ENCODE measurements around the gene SLC13A4. TPM values are rescaled to one million over a fixed set of nuclear protein-coding genes. Genes with fewer than 3 reads are reported as not detected.

The SLC13A4 gene
- polyA plus RNA-seq, 1 experiment, result 0.04 TPM

DNA sequence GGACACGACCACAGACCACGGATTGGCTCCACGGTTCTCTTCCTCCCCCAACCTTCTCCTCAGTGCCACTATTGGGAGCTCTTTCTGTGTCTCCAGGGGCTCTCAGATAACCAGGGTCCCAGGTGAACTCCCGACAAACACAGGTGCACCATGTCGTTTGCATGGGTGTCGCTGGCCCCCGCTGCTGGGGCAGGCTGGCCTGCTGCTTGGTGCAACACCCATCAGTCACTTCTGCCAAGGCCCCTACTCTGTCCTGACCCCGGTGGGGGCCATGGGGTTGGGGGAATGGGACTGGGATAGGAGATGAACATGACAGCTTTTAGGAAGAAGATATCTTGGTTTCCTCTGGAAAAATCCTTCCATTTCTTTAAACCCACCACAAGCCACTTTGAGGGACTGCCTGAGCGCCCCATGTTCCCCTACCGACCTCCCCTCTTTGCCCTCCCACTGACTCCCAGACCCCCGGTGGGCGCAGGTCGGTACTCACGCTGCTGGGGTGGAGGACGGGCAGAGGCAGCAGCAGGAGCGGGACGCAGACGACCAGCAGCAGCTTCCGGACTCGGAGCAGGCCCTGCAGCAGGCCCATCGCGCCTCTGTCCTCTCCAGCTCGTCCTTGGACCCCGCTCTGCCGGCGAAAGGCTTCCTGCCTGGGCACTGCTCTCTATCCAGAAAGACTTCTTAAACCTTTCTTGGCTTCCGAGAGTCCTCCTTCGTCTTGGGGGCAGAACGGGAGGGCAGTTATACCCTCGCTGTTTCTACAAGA is 894 bp downstream of the SLC13A4 start:
- TF ChIP-seq, protein P1, sequence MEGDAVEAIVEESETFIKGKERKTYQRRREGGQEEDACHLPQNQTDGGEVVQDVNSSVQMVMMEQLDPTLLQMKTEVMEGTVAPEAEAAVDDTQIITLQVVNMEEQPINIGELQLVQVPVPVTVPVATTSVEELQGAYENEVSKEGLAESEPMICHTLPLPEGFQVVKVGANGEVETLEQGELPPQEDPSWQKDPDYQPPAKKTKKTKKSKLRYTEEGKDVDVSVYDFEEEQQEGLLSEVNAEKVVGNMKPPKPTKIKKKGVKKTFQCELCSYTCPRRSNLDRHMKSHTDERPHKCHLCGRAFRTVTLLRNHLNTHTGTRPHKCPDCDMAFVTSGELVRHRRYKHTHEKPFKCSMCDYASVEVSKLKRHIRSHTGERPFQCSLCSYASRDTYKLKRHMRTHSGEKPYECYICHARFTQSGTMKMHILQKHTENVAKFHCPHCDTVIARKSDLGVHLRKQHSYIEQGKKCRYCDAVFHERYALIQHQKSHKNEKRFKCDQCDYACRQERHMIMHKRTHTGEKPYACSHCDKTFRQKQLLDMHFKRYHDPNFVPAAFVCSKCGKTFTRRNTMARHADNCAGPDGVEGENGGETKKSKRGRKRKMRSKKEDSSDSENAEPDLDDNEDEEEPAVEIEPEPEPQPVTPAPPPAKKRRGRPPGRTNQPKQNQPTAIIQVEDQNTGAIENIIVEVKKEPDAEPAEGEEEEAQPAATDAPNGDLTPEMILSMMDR (IDR thresholded peaks at IDR 0.05; ENCODE audit: insufficient read depth, low read depth, low read length), result no peak
- DNase-seq (ENCODE audit: low read depth), result no peak
- Histone ChIP-seq H3K4me3 (ENCODE audit: low read depth, low read length) (no peak overlapping the region), H3K27me3 (ENCODE audit: control insufficient read depth, insufficient read depth, low read length) (no peaks in the 10 kb centered on the region), H3K36me3 (ENCODE audit: control insufficient read depth, insufficient read depth, low read length) (no peaks in the 10 kb centered on the region)
- CTCF ChIA-PET, result interaction anchor here (0.9 kb wide), 1 partner anchor 10 kb away, joined by 5 read pairs; no protein-coding TSS in a partner anchor
- POLR2A ChIA-PET, result no interaction called here

DNA sequence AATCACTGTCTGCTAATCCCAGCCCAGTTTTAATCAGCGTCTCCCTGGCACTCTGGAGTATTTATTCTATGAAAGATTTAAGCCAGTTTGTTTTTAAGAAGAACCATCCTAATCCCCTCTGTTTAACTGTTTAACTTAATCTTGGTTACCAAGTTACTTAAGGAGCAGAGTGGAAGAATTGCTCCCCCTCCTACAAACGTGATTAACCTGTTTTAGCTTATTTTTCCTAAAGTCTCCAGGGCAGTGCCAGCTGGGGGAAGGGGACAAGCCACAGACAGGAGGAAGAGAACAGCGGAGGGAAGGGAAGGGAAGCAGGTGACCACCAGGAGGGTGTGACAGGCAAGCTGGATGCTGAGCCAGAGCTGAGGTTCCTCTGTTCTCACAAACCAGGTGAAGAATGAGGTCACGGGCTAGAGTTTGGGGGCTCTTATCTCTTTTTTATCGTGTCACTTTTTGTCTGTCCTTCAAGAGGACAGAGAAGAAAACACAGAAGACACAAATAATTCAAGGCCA is 1.7 kb downstream of the SLC13A4 start:
- ChIA-PET POLR2A (no interaction called here), CTCF (no interaction called here)
- TF ChIP-seq, protein P1 (IDR thresholded peaks at IDR 0.05; ENCODE audit: insufficient read depth, low read depth, low read length), result no peak
- no peak for DNase-seq (ENCODE audit: low read depth)
- no peaks in the 10 kb centered on the region for H3K27me3 ChIP-seq (ENCODE audit: control insufficient read depth, insufficient read depth, low read length)
- no peak overlapping the region for H3K4me3 ChIP-seq (ENCODE audit: low read depth, low read length)
- no peaks in the 10 kb centered on the region for H3K36me3 ChIP-seq (ENCODE audit: control insufficient read depth, insufficient read depth, low read length)

DNA sequence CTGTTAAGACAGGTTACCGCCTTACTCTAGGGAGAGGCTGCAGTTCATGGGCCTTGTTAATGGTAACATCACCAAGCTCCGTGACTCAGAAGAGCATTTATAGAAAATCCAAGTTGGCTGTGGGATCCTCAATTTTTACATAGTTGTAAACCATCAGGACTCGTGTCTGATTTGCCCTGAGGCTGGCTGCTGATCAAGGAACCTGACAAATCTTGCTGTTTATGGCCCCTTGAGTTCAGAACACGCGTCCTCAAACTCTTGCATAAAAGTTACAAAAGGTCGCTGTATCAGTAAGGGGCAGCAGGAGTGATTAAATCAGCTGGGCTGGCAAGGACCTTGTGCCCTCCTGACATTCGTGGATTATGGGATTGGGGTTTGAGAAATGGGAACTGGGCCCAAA is 4.6 kb downstream of the SLC13A4 start:
- ChIA-PET POLR2A (no interaction called here), CTCF (interaction anchor here (1.8 kb wide), 1 partner anchor 51 kb away, joined by 9 read pairs; no protein-coding TSS in a partner anchor)
- DNase-seq (ENCODE audit: low read depth), result no peak
- no peaks in the 10 kb centered on the region for H3K36me3 ChIP-seq (ENCODE audit: control insufficient read depth, insufficient read depth, low read length)
- no peak overlapping the region for H3K4me3 ChIP-seq (ENCODE audit: low read depth, low read length)
- TF ChIP-seq, protein P1 (IDR thresholded peaks at IDR 0.05; ENCODE audit: insufficient read depth, low read depth, low read length), result no peak
- H3K27me3 ChIP-seq (ENCODE audit: control insufficient read depth, insufficient read depth, low read length), result no peaks in the 10 kb centered on the region

DNA sequence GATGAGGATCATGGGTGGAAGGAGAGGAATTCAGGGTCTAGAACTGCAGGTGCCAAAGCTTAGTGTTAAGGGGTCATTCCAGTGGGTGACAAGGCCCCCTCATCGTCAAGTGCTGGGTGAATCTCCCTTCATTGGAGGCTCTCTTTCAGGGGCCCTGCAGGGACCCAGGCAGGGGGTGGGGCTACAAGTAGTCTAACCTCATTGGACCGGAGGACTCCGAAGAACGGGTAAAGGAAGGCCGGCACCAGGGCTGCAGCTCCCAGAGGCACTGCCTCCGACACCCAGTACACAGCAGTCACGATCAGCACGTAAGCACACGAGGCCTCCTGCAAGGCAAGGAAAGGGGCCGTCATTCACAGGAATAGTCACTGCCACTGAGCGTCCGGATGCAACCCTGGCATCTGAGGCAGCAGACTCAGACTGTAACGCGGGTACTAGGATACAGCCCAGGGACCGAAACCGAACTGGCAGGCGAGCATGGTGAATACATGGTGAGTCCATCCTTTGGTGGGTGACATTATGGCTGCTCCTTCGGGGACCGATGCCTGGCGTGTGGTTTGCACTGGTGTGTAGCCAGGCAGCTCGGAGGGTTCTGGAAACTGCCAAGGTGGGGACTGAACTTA is 6.7 kb downstream of the SLC13A4 start:
- Histone ChIP-seq H3K27me3 (ENCODE audit: control insufficient read depth, insufficient read depth, low read length) (no peaks in the 10 kb centered on the region), H3K4me3 (ENCODE audit: low read depth, low read length) (no peak overlapping the region), H3K36me3 (ENCODE audit: control insufficient read depth, insufficient read depth, low read length) (no peaks in the 10 kb centered on the region)
- no peak for DNase-seq (ENCODE audit: low read depth)
- CTCF ChIA-PET, result interaction anchor here (1.0 to 1.8 kb wide), 3 partner anchors 11 to 48 kb away, joined by 3 to 9 read pairs (median 5); no protein-coding TSS in a partner anchor
- POLR2A ChIA-PET, result no interaction called here
- TF ChIP-seq, protein P1 (IDR thresholded peaks at IDR 0.05; ENCODE audit: insufficient read depth, low read depth, low read length), result no peak

DNA sequence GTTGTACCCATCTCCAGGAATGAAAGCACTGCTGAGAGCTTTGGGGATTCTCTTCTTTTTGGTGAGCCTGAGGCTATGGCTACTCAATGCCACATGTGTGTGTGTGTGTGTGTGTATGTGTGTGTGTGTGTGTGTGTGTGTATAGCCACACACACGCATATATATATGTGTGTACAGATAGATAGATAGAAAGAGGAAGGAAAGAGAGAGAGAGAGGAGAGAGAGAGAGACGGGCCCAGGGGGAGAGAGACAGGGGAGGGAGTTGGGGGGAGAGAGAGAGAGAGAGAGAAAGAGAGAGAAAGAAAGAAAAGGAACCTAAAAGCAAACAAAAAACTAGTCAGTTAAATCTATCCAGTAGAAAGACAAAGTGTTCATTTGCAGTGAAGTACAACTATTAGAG is 8.3 kb downstream of the SLC13A4 start:
- TF ChIP-seq, protein P1 (IDR thresholded peaks at IDR 0.05; ENCODE audit: insufficient read depth, low read depth, low read length), result no peak
- Histone ChIP-seq H3K36me3 (ENCODE audit: control insufficient read depth, insufficient read depth, low read length) (no peaks in the 10 kb centered on the region), H3K27me3 (ENCODE audit: control insufficient read depth, insufficient read depth, low read length) (no peaks in the 10 kb centered on the region), H3K4me3 (ENCODE audit: low read depth, low read length) (no peak overlapping the region)
- no peak for DNase-seq (ENCODE audit: low read depth)
- ChIA-PET CTCF (interaction anchor here (1.5 kb wide), 1 partner anchor 47 kb away, joined by 3 read pairs; no protein-coding TSS in a partner anchor), POLR2A (interaction anchor here (0.6 kb wide), 1 partner anchor 767 kb away, joined by 3 read pairs; no protein-coding TSS in a partner anchor)
